Measurements from ENCODE around the gene TMEM229B.

DNA sequence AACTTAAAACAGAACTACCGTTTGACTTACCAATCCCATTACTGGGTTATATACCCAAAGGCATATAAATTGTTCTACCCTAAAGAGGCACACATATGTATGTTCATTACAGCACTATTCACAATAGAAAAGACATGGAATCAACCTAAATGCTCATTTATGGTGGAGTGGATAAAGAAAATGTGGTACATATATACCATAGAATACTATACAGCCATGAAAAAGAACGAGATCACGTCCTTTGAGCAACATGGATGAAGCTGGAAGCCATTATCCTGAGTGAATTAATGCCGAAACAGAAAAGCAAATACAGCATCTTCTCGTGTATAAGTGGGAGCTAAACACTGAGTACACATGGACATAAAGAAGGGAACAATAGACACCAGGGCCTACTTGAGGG lies 31.8 kb downstream of the TMEM229B start:
- TF ChIP-seq RCOR1 (IDR thresholded peaks at IDR 0.05; ENCODE audit: low read length) (no peak), POLR2AphosphoS5 (IDR thresholded peaks at IDR 0.05; ENCODE audit: low read depth, low read length) (no peak), YY1 (IDR thresholded peaks at IDR 0.05; ENCODE audit: low read depth) (no peak), MXI1 (IDR thresholded peaks at IDR 0.05; ENCODE audit: low read depth, low read length) (no peak), MEF2A (IDR thresholded peaks at IDR 0.05; ENCODE audit: borderline replicate concordance, low read depth) (no peak), SMC3 (IDR thresholded peaks at IDR 0.05; ENCODE audit: low read depth, low read length) (no peak), RXRA (IDR thresholded peaks at IDR 0.05; ENCODE audit: borderline replicate concordance, low read depth) (no peak), EZH2phosphoT487 (IDR thresholded peaks at IDR 0.05; ENCODE audit: borderline replicate concordance, low read depth) (no peak), JUND (IDR thresholded peaks at IDR 0.05) (no peak), TEAD4 (IDR thresholded peaks at IDR 0.05; ENCODE audit: borderline replicate concordance, insufficient read depth) (no peak)
- TF ChIP-seq, protein P1, sequence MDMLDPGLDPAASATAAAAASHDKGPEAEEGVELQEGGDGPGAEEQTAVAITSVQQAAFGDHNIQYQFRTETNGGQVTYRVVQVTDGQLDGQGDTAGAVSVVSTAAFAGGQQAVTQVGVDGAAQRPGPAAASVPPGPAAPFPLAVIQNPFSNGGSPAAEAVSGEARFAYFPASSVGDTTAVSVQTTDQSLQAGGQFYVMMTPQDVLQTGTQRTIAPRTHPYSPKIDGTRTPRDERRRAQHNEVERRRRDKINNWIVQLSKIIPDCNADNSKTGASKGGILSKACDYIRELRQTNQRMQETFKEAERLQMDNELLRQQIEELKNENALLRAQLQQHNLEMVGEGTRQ (IDR thresholded peaks at IDR 0.05; ENCODE audit: borderline replicate concordance, low read depth, low read length): no peak
- TF ChIP-seq, protein P2, sequence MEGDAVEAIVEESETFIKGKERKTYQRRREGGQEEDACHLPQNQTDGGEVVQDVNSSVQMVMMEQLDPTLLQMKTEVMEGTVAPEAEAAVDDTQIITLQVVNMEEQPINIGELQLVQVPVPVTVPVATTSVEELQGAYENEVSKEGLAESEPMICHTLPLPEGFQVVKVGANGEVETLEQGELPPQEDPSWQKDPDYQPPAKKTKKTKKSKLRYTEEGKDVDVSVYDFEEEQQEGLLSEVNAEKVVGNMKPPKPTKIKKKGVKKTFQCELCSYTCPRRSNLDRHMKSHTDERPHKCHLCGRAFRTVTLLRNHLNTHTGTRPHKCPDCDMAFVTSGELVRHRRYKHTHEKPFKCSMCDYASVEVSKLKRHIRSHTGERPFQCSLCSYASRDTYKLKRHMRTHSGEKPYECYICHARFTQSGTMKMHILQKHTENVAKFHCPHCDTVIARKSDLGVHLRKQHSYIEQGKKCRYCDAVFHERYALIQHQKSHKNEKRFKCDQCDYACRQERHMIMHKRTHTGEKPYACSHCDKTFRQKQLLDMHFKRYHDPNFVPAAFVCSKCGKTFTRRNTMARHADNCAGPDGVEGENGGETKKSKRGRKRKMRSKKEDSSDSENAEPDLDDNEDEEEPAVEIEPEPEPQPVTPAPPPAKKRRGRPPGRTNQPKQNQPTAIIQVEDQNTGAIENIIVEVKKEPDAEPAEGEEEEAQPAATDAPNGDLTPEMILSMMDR (IDR thresholded peaks at IDR 0.05): no peak
- TF ChIP-seq, protein P3, sequence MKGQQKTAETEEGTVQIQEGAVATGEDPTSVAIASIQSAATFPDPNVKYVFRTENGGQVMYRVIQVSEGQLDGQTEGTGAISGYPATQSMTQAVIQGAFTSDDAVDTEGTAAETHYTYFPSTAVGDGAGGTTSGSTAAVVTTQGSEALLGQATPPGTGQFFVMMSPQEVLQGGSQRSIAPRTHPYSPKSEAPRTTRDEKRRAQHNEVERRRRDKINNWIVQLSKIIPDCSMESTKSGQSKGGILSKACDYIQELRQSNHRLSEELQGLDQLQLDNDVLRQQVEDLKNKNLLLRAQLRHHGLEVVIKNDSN (IDR thresholded peaks at IDR 0.05; ENCODE audit: borderline replicate concordance, low read depth): no peak
- TF ChIP-seq, protein P4, sequence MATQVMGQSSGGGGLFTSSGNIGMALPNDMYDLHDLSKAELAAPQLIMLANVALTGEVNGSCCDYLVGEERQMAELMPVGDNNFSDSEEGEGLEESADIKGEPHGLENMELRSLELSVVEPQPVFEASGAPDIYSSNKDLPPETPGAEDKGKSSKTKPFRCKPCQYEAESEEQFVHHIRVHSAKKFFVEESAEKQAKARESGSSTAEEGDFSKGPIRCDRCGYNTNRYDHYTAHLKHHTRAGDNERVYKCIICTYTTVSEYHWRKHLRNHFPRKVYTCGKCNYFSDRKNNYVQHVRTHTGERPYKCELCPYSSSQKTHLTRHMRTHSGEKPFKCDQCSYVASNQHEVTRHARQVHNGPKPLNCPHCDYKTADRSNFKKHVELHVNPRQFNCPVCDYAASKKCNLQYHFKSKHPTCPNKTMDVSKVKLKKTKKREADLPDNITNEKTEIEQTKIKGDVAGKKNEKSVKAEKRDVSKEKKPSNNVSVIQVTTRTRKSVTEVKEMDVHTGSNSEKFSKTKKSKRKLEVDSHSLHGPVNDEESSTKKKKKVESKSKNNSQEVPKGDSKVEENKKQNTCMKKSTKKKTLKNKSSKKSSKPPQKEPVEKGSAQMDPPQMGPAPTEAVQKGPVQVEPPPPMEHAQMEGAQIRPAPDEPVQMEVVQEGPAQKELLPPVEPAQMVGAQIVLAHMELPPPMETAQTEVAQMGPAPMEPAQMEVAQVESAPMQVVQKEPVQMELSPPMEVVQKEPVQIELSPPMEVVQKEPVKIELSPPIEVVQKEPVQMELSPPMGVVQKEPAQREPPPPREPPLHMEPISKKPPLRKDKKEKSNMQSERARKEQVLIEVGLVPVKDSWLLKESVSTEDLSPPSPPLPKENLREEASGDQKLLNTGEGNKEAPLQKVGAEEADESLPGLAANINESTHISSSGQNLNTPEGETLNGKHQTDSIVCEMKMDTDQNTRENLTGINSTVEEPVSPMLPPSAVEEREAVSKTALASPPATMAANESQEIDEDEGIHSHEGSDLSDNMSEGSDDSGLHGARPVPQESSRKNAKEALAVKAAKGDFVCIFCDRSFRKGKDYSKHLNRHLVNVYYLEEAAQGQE (IDR thresholded peaks at IDR 0.05; ENCODE audit: low read depth, low read length): no peak

Data from SK-N-SH (cell line).